Measurements from ENCODE around the gene ARSJ.

GRCh38 chr4:113968473-113968872 is 11.0 kb downstream of the ARSJ start:
- TF ChIP-seq, protein P1, sequence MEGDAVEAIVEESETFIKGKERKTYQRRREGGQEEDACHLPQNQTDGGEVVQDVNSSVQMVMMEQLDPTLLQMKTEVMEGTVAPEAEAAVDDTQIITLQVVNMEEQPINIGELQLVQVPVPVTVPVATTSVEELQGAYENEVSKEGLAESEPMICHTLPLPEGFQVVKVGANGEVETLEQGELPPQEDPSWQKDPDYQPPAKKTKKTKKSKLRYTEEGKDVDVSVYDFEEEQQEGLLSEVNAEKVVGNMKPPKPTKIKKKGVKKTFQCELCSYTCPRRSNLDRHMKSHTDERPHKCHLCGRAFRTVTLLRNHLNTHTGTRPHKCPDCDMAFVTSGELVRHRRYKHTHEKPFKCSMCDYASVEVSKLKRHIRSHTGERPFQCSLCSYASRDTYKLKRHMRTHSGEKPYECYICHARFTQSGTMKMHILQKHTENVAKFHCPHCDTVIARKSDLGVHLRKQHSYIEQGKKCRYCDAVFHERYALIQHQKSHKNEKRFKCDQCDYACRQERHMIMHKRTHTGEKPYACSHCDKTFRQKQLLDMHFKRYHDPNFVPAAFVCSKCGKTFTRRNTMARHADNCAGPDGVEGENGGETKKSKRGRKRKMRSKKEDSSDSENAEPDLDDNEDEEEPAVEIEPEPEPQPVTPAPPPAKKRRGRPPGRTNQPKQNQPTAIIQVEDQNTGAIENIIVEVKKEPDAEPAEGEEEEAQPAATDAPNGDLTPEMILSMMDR (IDR thresholded peaks at IDR 0.05; ENCODE audit: insufficient read depth, low read length, poor library complexity, severe bottlenecking): no peak
- TF ChIP-seq EZH2phosphoT487 (conservative IDR thresholded peaks at IDR 0.05; ENCODE audit: low read length): no peak
